ENCODE results near the gene ZDHHC13.
"Not testable (repeated sequence)": the region's sequence is repeated elsewhere in the genome, so short reads cannot be mapped to it uniquely, and the experiment has no call there.

Gene ZDHHC13

DNA sequence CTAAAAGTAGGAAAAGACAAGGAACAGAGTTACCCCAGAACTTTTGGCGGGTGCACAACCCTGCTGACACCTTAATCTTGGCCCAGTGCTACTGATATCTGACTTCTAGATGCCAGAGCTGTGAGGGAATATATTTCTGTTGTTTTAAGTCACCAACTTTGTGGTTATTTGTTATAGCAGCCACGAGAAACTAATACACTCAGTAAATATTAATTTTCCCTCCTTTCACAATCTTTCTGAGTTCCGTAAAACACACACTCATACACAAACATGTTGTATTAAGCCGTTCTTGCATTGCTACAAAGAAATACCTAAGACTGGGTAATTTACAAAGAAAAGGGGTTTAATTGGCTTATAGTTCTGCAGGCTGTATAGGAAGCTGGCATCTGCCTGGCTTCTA, 16.1 kb upstream of the ZDHHC13 start:
- DNase-seq, result no peak

DNA sequence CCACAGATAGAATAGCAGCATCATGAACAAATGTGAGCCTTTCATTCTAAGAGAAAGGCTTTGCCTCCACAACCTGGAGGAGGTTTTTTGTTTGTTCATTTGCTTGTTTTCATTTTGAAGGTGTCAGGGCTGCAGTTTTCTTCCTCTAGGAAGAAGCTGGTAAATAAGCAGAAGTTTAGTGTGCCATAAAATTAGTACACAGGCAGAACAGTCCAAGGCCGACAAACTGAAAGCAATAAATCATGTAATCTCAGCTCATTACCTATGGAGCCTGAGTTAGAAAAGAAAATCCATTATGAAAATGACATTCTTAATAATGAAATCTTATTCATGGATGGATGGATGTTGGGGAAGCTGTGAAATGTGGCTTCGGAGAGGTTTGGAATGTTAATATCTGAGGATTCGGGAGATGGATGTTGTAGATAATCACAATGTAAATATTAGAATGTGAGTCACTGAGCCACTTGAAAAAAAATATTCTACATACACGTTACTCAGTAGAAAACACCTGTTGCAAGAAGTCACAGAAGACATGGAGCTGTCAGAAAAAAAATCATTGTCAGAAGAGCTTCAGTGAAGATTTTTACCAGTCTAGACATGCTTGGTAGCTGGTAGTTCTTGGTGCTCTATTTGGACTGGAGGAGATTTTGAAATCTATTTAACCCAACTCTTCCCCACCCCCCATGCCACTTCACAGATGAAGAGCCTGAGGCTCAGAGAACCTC, 15.0 kb upstream of the ZDHHC13 start:
- peak; percentile 53 for DNase-seq

DNA sequence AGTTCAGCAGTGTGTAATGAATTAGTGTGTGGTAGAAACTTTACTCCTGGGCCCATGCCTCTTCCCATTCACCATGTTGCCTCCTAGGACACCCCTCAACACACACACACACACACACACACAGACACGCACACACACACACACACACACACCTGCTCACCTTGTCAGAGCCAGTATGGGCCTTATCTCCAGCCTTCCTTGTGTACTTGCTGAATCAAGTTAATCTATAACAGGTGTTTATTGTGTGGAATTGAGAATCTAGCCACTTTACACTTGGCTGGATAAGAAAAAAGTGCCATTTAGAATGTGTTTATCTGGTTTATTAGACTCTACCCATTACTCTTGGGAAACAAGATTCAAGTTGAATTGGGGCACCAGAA, 14.5 kb upstream of the ZDHHC13 start:
- no peak for DNase-seq

DNA sequence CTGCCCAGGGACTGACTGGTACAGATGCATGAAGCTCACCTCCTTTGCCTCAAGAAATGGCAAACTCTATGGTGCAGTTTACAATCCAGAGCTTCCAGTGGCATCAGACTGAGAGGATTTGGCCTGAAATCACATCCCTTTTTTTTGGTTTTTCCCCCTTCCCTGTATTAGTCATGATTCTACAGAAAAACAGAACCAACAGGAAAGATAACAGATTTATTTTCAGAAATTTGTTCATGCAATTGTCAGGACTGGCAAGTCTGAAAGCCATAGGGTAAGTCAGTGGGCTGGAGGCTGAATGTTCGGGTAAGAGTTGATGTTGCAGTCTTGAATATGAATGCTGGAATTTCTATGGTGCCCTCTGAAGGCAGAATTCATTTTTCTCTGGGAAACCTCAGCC, 12.0 kb upstream of the ZDHHC13 start:
- DNase-seq, result no peak

DNA sequence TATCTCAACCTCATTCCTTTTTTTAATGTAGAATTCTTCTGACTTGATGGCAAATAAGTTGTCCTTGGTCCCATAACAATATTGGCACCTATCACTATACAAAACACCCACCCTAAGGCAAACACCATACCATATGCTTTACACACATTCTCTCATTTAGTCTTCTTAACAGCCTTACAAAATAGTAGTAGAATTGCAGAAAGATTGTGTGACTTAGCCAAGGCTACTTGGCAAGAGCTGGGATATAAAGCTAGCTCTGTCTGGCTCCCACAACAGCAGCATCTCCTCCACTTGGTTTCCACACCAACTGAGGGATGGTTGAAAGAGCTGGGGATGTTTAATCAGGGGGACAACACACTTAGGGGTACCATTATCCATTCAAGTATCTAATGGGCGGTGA, 9.8 kb upstream of the ZDHHC13 start:
- no peak for DNase-seq

DNA sequence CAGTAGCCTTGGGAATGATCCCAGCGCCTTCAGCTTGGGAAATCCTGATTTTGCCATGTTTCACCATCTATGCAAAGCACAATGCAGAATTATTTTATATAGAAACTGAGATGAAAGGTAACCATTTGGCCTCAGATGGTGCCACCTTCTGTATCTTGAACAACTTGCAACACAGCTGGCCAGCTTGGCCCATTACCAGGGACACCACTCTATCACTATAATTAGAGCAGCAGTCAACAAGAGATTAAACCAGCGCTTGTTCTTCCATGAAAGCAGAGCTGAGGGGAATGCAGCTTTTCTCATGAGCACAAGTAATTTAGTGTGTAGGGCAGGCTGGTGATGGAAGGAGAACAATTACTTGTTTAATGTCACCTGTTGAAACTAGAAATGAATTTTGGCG, 6.7 kb upstream of the ZDHHC13 start:
- no peak for DNase-seq

DNA sequence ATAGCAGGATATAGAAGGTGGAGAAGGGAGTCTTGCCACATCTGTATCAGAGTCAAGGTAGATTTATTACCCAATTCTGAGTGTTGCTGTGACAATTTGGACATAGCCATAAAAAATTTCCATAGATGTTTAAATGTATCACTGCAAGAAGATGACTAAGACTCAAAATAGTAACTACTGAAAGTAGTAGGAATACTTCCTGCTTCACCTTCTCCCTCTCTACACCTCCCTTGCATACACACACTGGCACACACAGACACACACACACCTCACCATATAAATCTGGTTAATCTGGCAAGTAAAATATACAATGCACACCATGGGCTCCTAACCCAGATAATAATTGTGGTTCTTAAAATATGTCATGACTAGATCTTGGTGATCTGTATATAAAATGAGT, 5.2 kb upstream of the ZDHHC13 start:
- no peak for DNase-seq

DNA sequence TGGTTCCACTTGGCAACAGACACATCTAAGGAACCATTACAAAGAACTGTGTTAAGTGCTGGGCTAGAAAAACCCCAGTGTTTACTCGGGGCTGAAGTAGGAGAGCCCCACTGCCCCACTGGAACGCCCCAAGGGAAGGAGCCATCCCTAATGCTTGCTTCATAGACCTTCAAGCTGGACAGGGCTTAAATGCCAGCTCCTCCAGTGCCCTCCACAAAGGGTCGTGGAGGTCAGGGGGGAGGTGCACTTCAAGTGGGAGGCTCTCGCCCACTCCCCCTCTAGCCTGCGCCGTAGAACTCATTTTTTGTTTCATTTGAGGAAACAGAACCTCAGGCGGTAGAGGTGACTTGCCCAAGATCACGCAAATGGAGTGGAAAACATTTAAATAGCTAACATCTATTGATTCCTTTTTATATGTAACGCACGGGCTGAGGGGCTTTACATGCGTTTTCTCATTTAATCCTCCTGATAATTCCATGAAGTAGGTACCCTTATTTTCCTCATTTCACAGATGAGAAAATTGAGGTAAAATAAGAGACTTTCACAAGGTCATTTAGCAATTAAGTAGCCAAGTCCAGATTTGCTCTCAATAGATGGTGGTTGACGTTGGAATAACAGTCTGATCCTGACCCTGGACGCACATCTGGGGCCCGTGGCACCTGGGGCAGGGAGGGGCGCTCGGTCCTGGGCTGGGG, 545 bp upstream of the ZDHHC13 start:
- no peak for DNase-seq

DNA sequence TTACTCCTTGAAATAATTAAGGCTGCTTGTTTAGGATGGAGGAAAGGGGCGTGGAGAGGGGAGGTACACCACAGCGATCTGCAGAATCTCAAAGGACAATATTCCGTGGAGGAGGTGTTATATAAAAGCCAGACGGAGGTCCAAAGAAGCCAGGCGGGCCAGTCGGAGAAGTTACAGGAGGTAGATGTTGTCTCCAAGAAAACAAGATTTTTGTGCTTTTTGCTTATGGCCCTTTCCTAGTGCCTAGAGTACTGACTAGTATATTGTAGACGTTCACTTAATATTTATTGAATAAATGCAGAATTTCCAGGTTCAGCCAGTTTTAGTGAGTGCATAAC, 761 bp downstream of the ZDHHC13 start:
- no peak for DNase-seq

DNA sequence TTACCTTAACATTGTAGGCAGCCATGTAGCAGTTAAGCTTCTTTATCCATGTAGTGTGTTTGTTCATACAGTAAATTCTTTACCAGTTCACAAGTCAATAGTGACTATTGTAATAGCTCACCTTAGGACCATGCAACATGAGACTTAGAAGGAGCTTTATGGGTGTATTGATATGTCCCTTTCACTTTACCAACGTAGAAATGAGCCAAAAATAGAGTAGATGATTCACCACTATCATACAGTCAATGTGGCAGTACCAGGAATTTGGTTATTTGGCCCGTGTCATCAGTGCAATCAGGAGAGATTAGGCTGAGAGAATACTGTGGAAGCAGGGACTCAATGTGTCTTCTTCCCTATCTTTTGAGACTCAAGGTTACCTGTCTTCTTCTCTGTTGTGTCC, 4.7 kb downstream of the ZDHHC13 start:
- no peak for DNase-seq

DNA sequence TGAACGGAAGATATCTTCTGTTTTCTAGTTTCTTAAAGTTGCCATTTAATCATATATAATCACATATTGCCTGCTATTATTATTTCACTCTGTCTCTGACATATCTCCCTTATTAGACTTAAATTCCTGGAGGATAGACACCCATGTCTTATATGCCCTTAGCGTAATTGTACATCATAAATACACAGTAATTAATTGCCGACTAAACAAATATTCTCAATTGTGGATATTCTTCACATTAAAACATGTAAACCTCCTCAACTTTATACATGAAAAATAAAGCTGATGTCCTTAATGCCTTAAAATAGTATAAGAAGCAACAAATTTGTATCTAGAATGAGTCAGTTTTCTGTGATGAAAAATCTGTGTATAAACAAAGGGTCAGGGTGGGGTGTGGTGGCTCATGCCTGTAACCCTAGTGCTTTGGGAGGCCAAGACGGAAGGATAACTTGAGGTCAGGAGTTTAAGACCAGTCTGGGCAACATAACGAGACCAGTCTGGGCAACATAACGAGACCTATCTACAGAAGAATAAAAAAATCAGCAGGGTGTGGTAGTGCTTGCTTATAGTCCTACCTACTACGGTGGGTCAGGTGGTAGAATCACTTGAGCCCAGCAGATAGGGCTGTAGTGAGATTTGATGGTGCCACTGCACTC, 6.1 kb downstream of the ZDHHC13 start:
- no peak for DNase-seq

DNA sequence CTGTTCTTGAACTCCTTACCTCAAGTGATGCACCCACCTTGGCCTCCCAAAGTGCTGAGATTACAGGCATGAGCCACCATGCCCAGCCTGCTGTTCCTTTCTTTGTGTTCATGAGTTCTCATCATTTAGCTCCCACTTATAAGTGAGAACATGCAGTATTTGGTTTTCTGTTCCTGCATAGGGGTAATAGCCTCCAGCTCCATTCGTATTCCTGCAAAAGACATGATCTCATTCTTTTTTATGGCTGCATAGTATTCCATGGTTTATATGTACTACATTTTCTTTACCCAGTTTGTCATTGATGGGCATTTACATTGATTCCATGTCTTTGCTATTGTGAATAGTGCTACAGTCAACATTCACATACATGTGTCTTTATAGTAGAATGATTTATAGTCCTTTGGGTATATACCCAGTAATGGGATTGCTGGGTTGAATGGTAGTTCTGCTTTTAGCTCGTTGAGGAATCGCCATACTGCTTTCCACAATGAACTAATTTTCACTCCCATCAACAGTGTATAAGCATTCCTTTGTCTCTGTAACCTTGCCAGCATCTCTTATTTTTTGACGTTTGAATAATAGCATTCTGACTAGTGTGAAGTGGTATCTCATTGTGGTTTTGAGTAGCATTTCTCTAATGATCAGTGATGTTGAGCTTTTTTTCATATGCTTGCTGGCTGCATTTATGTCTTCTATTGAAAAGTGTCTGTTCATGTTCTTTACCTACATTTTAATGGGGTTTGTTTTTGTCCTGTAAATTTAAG, 9.8 kb downstream of the ZDHHC13 start:
- DNase-seq, result not testable (repeated sequence)

DNA sequence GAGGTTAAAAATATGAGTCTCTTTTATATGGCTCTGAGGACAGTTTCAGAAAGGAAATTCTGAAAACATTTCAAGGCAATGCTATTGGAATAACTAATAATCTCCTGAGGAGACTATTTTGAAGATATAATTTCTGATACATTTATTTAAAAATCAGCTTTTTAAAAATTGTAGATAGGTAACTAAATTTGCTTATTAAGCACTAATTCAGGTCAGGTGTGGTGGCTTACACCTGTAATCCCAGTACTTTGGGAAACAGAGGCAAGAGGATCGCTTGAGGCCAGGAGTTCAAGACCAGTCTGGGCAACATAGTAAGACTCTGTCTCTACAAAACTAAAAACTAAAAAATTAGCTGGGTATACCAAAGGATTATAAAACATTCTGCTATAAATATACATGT, 17.0 kb downstream of the ZDHHC13 start:
- DNase-seq, result no peak

DNA sequence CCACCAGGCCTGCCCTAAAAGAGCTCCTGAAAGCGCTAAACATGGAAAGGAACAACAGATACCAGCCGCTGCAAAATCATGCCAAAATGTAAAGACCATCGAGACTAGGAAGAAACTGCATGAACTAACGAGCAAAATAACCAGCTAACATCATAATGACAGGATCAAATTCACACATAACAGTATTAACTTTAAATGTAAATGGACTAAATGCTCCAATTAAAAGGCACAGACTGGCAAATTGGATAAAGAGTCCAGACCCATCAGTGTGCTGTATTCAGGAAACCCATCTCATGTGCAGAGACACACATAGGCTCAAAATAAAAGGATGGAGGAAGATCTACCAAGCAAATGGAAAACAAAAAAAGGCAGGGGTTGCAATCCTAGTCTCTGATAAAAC, 19.9 kb downstream of the ZDHHC13 start:
- not testable (repeated sequence) for DNase-seq

DNA sequence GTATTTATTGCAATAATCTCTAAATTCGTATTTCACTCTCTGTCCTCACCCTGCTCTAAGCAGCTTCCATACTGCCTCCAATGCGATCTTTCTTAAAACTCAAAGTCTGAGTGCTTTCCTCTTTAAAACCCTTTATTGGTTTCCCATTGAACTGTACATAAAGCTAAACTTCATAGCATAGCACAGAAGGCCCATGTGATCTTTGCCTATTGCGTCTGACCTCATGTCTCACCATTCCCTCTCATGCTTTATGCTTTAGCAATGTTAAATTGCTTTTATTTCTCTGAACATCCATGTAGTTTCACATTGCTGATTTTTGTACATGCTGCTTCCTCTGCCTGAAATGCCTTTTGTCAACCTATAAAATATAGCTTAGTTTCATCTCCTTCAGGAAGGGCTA, 28.4 kb downstream of the ZDHHC13 start:
- no peak for DNase-seq

DNA sequence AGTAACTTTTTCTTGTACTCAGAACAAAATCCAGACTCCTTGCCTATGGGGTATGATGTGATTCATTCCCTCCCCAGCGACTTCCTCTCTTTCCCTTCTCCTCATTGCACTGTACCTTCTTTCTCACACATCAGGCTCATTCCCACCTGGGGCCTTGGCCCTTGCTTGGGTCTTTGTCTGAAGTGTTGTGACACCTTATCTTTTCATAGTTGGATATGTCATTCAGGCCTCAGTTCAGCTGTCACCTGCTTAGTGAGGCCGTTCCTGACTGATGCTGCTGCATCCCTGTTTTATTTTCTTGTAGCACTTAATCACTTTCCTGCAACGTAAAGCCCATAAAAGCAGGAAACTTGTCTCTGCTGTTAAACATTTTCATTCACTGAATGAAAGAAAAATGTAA, 39.9 kb downstream of the ZDHHC13 start:
- no peak for DNase-seq

DNA sequence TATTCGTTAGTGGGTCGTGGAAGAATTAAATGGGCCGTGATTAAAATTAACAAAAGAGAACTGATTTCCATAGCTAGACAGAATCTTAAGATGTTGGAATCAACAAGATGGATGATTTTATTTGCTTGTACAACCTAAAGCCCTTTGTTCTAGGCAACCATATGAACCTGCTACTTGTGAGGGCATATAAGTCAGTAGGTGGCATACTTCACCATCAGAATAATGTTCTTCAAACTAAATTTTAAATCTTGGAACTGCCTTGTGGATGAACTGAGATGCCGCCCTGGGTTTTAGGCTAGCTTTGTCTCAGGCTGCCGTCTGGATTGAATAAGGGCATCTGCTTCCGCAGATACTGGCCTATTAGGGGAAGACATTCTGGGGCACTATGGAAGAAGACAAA, 43.9 kb downstream of the ZDHHC13 start:
- DNase-seq, result no peak

DNA sequence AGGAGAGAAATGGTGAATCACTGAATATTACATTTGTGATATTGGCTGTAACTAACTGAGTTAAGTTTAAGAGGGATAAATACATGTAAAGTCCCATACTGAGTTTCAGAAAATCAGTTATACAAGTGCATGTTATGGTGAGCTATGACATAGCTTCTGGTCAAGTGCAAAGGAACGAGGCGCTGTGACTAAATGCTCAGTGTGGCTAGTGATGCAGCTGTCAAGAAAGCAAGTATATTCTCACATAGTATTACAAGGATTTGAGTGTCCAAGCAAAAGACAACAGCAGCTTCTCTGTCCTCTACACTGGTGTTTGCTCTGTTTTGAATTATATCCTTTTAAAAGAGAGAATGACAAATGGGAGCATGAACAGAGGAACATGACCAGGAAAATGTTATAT, 44.7 kb downstream of the ZDHHC13 start:
- DNase-seq, result no peak

DNA sequence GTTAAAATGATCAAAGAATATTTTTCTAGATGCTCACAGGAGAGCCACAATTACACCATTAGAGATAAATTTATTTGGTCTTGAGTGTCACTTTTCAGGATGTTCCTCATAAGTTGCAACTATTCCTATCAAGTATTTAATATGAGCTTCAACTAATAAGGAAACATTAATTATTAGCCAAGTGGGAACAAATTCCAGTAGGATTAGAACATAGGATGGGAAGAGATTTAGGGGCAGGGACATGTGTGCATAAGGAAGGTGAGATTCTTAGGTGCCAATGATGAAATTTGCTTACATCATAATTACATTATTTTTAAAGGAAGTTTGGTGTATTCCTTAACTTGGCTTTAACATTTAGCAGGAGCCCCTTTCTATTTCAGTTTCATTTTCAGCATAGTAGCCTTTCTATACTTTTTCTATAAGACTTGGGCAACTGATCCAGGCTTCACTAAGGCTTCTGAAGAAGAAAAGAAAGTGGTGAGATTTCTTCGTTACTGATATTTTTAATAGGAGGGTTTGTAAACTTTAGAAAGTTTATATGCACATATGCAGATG, 46.1 kb downstream of the ZDHHC13 start:
- no peak for DNase-seq

DNA sequence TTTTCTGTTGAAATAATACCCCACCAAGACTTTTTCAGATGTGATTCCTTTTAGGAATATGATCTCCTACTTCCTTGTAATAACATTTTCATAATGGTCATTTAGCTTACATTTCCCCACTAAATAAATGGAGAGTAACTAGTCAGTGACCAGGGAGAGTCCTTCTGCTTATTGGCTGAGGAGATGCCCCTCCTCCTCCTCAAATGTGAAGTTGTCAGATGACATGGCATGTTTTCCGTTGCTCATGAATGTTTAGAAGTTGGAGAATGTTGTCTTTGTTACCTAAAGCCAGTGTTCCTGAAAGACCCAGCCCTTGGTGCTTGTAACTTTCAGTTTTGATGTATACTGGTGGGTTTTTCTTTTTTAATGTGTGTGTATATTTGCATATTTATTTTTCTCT, 46.6 kb downstream of the ZDHHC13 start:
- no peak for DNase-seq

DNA sequence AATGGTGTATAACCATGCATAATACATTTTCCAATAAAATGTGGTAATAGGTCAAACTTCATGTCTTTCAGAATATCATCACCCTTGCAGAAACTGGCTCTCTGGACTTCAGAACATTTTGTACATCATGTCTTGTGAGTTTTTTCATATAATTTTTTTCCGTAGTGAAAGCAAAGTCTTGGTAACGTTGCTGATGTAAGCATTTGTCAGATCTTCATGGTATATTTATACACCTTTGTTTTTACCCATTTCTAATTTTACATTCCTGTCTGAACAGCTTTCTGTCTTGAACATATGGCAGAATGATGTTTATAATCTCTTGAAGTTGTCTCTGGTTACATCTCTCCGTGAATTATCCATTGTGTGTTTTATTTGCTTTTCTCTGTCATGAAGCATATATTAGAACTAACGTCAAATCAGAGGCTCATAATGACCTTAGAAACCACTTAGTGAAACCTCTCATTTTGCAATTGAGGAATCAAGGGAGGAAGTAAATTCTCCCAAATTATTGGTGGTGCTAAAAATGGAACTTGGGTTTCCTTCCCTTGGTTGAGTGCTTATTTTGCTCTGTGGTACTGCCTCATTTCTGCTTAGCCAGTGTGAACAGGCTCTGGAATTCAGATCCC, 47.4 kb downstream of the ZDHHC13 start:
- DNase-seq, result peak; percentile 51

DNA sequence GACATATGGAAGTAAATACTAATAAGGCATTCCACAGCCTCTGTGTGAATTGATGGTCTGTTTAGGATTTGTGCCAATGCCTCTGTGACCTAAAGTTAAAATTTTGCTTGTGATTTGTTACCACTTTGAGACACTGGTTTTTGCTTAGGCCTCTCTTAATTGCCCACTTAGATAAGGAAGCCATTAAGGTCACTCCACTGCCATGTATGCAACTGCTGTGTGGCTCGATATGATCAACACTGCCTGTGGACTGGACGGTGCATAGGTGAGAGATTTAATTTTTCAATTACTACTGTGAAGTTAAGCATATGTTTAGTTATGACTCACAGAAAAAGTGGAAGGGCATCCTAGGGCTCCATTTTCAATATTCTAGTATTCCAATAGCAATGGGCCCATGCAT, 47.9 kb downstream of the ZDHHC13 start:
- DNase-seq, result no peak

DNA sequence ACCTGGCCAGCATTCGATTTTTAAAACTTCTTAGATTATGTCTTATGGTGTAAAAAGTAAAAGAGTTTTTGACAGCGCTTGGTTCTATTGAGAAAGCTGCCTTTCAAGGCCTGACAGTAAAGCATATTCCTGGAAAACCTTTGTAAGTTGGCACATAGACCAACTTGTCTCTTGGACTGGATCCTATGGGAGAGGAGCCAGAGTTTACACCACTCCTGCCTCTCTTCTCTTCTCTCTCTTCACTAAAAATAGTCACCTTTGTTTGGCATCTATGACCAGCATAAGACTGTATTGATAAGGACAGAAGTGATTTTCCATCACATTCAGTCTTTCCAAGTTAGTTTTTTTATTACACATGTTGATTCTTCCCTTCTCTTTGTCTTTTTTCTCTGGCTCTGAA, 51.1 kb downstream of the ZDHHC13 start:
- DNase-seq, result no peak
